OCI-M1 (cell line): ENCODE data around the gene LIPG.

ENCODE experiments used
- DNase-seq: peaks from one replicate; lab custom pipeline; 2025; lab: John Stamatoyannopoulos, UW

LIPG gene

DNA sequence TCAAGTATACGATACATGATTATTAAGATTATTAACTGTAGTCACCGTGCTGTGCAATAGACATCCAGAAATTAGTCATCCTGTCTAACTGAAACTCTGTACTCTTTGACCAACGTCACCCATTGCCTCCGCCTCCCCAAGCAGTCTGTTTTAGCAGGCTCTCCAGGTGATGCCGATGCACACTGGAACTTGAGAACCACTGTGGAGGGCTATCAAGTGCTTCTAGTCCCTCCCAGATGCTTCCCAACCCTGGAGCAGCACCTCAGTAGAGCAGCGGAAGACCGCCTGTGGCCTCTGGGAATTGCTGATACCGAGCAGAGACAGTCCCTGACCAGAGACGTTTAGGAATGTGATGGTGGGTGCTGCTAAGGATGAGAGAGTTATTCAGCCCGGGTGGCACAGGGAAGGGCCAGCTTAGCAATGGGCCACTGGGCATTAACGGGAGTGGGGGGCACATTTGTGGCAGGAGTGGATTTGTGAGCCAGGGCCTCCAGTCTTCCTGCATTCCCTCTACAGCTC, 50.7 kb downstream of the LIPG start:
- DNase-seq = no peak

DNA sequence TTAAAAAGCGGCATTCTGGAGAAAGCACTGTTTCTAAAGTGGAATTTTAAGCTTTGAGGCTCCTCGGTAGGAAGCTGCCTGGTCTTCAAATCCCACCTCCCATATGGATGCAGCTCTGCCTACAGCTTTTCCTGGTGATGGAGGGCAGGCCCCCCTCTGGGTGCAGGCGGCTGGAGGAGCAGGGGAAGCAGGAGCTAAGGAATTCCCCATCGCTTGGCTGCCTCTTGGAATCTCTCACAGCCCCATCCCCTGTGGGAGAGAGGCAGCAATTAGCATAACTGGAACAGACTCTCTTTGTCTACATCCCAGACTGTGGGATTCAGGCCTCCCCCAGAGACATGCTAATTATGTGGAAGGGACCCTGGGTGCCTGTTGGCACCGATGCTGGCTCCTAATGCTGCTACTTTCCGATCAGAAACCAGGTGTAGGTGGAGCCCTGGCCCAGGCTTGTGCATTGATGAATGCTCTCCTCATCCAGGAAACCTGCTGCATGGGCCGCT, 51.3 kb downstream of the LIPG start:
- DNase-seq = no peak

DNA sequence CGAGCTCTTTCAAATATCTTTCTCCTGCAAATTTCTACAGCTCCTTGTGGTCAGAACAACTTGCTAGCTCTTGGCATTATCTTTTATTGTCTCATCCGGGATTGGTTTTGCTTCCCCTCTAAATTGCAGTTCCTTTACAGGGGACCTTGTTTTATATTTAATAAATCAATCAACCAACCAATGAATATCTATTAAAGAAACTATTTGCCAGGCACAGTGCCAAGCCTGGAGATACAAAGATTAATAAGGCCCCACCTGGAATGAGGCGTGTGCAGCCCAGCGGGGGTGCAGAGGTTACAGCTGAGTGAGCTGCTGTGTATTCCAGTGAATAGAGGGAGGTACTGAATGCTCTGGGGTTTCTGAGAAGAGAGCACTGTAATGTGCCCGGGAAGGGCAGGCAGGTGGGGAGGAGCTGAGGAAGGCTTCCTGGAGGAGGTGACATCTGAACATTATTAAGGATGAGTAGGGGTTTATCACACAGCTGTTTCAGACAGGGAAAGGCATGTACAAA, 51.8 kb downstream of the LIPG start:
- DNase-seq = no peak

DNA sequence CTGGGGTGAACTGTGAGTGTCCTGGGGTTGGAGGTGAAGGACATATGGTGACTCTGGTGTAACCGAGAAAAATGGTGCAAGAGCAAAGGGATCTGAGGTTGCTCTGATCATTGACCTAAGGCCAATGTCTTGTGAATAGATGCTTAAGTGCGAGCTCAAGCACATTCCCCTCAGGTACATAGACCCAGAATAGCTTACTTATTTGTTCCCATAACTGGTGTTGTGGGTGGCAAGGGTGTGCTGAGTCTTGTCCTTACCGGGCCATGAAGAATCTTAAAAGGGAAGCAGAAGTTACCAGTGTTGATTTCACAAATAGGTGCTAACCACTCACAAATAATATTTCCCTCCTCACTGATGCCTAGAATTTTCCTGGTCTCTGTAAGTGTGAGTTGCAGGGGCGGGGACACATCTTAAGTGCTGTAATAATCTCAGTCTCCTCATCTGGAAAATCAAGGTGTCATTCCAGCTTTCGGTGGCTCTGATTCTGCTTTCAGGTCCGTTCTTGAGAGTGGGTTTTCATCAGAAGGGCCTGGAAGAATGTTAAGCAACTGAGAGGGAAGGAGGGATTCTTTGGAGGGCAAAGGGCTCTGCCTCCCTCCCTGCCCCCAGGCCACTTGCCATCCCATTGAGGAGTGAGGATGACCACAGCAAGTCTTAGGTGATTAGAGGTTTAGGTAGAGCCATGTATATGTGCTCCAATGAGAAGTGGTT, 54.9 kb downstream of the LIPG start:
- DNase-seq = no peak

DNA sequence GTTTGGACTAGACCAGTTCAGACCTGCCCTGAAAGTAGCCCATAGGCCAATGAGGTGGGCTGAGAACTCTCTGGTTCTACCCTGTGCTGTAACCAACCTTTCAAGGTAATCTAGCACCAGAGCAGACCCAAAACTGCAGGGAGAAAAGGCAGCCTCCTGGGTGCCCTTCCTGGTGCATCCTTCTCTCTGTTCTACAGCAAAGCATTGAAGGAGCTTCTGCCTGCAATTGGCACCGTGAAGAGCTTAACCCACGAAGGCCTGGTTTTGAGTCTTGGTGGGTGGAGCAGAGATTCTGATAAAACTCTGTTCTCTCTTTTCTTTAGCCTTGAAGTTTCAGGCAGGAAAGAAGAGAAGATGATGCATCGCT, 55.5 kb downstream of the LIPG start:
- no peak for DNase-seq

DNA sequence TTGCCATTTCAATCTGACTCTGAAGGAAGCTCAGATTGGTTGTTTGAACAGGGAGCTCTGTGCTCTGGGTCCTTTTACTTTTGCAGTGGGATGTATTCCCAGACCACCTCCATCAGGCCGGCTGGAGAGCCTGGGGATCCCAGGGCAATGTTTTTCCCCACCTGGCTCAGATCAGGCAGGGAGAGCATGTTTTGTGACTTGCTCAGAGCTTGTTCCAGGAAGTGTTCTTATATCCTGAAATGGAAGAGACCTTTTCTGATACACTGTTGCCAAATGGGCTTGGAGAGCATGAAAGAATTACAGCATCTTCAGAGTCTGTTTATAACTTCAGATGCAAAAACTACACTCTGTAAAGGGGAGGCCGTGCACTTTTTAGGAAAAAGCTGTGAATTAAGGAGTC, 56.0 kb downstream of the LIPG start:
- no peak for DNase-seq

DNA sequence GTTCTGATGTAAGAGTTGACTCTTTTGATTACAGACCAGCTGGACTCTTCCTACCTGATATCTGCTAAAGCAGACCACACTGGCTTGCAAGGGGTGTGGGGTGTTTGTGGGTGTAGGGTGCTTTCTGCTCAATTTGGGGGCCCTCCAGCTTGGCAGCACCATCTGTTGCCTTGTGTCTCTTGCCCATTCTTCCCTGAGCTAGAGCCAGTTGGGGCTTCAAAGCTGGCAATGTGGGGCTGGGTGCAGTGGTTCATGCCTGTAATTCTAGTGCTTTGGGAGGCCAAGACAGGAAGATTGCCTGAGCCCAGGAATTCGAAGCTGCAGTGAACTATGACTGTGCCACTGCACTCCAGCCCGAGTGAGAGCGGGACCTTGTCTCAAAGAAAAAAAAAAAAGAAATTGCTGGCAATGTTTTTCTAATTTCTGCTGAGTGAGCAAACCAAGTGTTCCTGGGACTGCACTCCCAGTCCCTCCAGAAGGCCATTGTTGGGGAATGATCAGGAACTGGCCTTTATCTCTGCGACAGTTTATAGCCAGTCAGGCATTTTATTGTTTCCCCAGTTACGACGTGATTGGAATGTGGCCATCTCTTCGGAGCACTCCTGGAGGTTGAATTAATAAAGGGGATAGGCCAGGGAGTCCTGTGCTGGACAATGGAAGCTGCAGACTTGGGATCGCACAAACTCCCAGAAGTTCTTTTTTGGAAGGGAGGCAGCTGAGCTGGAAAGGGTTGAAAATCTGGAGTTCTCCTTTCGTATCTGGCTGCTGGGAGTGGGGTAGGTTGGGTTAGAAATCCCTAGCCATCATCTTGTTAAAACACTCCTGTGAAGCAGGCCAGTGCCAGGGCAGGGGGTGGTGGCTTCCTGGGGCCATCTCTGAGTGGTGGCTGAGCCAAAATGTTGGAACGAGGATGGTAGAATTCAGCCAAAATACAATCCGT, 57.2 kb downstream of the LIPG start:
- no peak for DNase-seq

DNA sequence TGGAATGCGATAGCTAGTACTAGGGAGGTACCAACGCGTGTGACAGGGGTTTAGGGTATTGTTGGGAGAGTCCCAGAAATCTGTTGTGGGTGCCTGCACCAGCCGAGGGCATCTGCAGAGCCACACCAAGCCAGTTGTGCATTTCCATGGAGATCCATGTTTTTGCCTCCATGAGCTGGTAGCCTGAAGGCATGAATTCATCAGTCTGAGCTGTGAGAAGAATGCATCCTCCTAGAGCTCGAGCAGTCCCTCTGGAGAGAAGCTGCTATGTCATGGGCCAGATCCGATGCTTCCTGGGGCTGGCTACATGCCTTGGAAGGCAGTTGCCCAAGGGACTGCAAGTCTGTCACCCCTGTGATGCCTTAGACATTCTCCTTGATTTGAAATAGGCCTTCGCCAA, 57.9 kb downstream of the LIPG start:
- no peak for DNase-seq

DNA sequence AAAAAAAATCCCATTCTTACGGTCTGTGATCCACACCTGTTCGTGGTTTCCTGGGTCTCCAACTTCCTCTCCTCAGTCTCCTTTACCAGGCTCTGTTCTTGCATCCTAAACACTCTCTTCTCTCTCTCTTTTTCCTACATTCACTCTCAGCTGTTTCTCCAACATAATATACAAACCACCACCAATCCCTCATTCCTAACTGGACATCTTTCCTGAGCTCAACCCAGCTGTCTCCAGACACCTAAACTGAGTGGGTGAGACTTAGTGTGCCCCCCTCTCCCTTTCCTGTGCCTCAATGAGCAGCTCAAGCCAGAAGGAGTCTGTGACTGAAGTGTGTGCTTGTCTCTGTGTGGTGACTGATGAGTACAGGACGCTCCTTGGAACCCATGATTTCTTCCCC, 59.4 kb downstream of the LIPG start:
- DNase-seq = no peak

DNA sequence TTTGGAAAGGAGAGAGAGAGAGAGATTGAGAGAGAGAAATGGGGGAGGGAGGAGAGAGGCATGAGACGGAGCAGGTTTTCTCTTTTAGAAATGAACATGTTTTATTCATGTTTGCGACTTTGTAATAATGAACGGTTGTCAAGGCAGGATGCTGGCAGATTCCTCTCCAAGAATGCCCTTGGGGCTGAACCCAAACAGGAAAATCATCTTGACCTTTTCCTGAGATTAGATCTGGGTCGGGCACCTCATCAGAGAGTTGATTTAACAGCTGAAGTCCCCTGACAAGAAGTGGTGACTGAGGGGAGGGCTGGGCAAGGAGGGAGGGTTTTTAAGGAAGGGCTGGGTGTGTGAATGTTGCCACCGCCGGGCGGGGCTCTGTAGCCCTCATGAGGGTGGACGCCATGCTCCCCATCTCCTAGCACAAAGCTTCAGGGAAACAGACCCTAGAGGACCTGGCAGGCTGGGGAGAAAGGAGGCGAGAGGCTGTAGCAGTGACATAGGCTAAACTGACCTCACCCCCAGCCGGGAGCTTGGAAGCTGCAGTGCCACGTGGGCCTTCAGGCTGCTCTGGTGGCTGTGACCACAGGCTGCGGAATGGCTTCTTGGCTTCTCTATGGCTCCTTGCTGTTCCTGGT, 60.0 kb downstream of the LIPG start:
- DNase-seq = no peak

DNA sequence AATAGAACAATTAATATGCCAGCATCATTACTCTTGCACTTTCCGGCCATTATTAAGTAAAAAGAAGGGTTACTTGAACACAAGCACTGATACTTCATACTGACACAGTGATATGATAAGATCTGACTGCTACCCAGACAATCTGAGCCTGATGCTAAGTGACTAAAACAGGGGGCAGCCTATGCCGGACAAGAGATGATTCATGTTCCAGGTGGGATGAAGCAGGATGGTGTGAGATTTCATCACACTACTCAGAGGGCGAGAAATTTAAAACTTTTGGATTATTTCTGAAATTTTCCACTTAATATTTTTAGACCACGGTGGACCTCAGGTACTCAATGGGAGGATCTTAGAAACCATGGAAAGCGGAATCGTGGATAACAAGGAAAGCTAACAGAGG, 61.7 kb downstream of the LIPG start:
- no peak for DNase-seq

DNA sequence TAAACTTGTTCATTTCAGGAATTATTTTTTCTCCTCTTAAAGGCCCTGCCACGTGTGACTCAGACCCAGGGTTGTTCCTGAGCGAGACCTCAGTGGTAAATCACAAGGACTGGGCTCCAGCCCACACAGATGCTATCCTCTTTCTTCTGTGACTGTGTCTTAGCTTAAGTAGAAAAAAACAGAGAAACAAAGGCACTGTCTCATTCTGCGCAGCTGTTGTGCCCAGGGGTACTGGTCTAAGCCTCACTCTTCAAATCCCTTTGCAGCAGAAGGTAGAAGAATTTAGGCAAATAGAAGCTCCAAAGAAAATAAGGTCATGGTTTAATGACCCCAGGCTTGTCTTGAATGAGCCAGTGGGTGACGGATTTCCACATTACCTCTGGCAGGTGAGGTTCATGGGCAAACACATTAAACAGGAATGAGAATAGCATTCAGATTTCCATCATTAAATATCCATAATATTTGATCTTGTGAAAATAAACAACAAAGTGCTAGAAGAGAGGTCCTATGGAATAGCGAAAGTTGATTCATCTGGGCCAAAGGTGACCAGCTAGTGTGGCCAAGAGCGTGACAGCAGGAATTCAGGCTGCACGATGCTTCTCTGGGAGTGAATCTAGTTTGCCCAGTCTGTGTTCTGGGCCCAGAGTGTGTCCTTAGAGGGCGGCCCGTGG, 63.3 kb downstream of the LIPG start:
- DNase-seq = no peak

DNA sequence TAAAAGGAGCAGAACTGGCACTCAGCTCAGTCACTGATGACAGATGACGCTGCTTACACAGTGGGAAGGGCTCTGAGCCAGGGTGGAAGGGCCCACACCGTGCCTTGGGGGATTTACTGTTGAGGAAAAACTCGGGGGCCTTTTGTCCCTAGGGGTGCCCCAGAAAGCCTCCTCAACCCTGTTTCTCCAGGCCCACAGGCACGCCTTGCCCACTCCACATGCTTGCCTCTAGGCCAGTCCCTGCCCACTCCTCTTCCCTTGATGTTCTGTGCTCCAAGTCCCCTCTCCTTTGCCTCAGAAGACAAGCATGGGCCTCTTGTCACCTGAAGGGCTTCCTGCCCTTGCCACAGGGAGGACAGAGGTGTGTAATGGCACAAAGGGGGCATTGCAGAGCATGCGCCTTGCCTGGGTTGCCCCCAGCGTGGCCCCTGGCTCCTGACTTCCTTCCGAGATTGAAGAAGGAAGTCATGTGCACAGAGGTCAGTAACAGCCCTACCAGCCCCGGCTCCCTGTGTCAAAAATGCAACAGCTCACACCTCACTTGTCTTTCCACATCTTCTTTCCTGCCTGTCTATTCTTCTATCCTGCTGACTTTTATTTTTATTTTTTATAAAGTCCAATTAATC, 65.1 kb downstream of the LIPG start:
- no peak for DNase-seq

DNA sequence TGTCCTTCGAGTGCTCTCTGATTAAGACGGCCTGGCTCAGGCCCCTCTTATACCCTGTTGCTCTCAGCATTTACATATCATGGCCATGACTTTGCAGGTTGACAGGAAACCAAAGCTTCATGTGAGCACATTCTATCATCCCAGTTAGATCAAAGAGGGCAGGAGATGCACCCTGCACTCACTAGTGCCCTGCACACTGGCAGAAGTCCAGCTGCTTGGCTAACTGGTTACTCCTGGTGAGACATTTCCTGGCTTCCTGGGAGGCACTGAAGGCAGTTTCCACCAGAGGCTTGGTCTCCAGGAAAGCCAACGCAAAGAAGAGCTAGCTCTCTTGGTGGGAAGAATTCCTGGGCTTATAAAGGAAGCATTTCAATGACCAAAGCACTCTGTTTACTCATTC, 66.3 kb downstream of the LIPG start:
- no peak for DNase-seq

DNA sequence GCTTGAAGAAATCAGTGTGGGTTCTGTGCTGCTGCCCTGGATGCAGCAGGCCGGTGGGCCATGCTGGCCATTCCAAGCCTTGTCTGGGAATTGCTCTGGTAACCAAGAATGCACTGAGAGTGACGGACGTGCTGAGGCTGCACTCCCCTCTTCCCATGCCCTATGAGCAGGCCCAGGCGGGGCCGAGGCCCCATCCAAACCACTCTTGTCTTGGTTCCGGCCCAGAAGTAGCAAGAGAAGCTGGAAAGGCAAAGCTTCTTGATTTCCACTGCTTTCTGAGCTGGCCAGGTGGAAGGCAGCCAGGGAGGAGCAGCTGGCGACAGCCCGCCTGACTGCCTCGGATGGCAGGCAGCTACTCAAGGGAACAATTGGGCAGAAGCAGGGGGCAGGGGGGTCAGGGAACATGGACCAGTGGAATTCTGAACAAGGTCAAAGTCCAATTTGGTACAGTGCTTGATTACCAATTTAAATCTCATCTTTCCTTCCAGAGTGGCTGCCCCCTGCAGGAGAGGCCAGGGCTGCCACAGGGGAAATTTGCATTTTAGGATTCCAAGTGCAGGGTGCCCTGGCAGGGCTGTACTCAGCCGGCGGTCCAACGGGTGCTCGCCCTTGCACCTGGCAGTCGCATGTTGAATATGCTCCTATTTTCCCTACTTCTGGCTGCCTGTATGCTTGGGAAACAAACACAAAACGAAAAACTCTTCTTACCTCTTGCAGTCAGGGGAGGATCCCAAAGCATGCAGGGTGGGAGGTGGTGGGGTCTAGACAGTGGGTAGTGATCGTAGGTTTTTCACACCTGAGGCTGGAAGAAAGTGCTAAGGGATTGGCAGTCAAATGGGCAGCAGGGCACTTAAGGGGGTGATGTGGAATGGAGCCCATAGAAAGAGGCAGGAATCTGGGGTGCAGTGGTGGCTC, 67.3 kb downstream of the LIPG start:
- DNase-seq = peak; percentile 2

DNA sequence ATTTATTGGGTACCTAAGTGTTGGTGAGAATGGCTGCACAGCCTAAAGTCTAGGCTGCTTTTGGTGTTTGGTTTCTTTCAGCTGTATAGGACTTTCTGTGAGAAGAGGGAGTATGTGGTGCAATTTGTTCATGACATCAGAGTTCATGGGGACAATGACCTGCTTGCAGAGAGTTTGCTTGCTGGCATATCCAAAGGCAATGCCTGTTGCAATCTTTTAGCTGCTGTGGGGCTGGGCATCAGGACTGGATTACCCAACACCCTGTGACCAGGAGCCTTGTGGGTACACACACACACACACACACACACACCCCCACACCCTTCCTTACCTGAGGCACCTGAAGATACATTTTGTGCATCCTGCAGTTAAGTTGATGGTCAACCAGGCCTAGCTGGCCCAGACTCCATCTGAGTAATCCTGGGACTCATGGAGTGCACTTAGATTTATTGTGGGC, 68.4 kb downstream of the LIPG start:
- DNase-seq = no peak

DNA sequence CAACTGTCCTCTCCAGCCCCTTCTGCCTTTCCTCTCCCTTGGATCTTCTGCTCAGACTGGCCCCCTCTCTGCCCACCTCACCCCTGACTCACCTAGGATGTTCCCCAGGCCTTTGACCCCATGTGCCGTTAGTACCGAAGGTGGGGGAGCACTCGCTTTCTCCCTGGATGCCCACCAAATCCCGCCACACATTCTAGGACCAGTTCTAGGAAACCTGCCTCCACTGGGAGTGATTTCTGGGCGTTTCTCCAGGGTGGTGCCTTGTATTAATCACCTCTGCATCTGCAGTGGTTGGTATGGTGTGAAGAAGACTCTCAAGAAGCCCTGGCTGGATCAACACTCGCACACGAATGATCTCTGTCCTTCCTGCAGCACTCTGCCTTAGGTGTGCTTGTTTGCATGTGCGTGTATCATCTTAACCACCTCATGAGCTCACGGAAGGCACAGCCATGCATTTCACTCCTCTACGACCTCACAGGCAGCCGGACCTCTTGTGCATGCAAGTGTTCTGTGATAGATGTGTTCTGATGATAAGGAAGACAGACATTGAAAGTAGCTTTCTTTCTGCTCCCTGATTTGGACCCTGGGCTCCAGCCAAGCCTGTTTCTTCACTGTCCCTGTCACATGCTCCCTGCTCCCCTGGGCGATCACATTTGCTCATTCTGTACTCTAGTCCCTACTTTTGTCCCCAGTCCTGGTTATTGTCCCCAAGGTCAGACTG, 69.4 kb downstream of the LIPG start:
- no peak for DNase-seq

DNA sequence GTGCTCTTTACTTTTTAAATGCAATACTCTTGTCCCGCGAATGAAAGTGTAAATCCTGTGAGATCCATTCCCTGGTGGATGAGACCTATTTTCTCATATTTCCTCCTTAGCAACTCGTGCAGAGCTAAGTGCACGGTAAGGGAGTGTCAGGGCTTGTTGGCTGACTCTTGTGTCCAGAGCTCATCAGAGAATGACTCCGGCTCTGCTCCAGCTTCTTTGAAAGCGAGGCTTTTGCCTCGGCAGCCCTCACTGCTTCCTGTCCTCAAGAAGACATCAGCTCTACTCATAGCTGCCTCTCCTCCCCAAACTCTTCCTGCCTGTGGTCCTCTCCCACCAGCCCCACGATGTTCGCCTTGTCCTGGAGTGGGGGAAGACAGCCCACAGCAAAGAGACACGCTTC, 70.7 kb downstream of the LIPG start:
- no peak for DNase-seq

DNA sequence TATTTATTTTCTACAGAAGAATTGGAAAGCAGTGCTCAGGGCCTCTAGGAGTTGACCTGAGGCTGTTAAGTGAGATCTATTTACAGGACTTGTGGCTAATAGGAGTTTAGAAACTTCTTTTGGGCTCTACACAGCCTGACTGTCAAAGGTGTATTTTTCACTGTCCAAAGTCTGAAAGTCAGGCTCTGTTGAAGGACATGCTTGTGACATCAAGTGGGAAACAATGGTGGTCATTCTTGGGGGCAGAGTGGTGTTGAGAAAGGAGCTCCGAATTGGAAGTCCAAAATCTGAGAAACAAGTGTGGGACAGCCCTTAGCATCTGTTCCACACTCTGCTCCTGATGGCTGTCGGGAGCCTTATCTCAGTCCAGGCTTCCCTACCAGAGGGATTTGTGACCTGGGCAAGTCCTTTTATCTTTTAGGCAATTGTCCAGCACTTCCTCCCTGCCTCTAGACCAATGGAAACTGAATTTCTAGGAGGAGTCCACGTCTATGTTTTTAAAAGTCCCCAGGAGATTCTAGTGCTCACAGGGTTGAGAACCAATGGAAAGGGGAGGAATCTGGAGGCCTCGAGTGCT, 76.4 kb downstream of the LIPG start:
- peak; percentile 9 for DNase-seq
